Inflammatory macrophage treated with lipopolysaccharide for 4 hours (primary cell): ENCODE data around the gene MAML1.
"Not testable (repeated sequence)": the region's sequence is repeated elsewhere in the genome, so short reads cannot be mapped to it uniquely, and the experiment has no call there.

Experiments
- DNase-seq: peaks from one replicate; pipeline ENCODE4 v3.0.0-alpha.2; 2020

Gene MAML1

DNA sequence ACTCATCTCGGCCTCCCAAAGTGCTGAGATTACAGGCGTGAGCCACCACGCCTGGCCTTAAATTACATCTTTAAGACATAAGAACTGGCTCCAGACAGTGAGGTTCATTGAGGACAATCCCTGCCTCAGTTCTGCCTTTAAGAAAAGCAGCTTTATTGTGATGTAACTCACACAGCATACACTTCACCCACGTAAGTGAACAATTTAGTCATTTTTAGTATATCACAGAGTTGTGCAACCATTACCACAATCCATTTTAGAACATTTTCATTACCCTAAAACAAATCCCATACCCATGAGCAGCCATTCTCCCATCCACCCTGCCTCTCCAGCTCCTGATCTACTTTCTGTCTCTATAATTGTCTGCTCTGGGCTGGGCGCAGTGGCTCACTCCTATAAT lies 37.2 kb downstream of the MAML1 start:
- DNase-seq, result peak; percentile 90

DNA sequence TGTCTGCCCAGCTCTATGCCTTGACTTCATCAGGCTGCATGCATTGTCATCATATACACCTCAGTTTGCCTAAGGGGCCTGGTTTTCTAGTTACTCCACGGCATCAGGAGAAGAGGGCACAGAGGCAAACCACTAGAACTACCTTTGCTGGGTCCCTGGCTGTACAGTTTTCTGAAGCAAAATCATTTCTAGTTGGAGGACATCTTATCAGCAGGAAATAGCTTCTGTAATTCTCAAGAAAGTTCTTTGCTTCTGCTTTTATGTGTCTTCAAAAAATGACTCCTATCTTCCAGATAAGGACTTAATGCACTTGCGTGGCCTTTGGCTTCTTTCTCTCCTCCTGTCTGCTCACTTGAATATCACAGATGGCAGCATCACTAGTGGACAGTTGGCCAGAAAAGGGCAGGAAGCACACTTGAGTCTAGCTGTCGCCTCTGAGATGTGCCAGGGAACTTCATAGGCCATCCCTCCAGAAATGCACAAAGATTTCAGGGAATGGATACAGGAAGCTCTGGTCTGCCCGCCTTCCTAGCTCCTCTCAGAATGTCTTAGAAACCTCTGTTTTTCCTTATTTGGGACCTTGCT lies 38.8 kb downstream of the MAML1 start:
- no peak for DNase-seq

DNA sequence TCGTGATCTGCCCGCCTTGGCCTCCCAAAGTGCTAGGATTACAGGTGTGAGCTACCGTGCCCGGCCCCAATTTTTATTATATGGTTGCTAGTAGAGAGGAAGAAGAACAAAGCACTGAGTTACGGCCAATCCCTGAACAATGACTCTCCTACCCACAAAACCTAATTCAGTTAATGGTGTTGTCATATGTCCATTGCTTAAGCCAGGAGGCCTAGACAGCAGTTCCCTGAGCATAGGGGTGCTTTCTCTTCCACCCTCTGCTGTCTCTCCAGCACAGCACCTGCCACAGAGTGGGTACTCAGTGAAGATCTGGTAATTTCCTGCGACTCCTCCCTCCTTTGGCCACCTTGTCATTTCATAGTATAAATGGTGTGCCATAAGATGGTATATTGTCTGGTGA lies 39.7 kb downstream of the MAML1 start:
- peak; percentile 63 for DNase-seq

DNA sequence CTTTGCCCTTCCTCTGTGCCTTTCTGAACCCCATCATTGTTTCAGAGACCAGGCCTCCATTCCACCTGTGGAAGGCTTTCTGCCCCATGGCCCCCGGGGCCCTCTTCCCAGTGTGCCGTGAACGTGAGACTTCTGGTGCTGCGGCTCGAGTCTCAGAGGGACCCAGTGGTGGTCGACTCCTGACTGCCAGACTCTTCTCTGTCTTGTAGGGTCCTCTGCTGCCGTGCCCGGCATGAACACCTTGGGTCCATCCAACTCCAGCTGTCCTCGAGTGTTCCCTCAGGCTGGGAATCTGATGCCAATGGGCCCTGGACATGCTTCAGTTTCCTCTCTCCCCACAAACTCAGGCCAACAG lies 41.0 kb downstream of the MAML1 start:
- no peak for DNase-seq

DNA sequence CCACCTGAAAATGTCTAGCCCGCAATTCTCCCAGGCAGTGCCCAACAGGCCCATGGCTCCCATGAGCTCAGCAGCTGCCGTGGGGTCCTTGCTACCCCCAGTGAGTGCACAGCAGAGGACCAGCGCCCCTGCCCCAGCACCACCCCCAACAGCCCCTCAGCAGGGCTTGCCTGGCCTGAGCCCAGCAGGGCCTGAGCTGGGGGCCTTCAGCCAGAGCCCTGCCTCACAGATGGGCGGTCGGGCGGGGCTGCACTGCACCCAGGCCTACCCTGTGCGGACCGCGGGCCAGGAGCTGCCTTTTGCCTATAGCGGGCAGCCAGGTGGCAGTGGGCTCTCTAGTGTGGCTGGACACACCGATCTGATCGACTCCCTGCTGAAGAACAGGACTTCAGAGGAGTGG lies 41.8 kb downstream of the MAML1 start:
- no peak for DNase-seq

DNA sequence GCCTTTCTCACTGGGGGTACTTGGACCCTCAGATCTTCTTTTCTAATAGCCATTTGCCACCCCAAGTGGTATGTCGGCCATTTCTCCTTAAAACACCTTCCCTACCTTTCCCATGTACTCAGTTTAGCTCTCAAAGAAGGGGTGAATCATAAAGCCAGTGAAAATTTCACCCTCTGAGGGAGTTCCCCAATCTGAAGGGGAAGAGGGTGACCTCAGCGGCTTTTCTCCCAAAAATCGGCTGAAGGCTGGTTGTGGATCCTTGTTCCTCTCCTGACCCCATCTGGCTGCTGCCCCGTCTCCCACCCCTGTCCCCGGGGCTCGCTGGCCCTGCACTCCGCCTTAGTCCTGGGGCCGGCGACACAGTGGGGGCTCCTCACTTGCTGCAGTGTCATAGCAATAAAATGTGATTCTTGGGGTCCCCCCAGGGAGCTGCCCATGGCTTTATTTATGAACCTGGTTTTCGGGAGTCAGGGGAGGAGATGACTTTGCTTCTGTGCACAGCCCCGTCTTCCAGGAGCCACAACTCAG lies 43.9 kb downstream of the MAML1 start:
- DNase-seq, result peak; percentile 62

DNA sequence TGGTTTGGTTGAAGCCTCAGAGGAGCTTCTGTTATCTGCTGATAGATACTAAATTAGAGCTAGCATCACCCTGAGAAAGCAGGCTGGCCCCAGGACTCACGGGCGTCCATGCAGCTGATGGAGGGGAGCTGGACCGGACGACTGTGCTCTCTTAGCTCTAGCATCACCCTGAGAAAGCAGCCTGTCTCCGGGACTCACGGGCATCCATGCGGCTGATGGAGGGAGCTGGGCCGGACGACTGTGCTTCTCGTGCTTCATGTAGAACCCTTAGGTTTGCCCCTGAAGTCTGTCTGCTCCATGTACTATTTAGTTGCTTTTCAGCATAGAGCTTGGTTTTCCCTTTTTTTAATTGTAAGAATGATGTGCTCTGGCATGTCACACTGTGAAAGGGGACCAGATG lies 44.8 kb downstream of the MAML1 start:
- no peak for DNase-seq

DNA sequence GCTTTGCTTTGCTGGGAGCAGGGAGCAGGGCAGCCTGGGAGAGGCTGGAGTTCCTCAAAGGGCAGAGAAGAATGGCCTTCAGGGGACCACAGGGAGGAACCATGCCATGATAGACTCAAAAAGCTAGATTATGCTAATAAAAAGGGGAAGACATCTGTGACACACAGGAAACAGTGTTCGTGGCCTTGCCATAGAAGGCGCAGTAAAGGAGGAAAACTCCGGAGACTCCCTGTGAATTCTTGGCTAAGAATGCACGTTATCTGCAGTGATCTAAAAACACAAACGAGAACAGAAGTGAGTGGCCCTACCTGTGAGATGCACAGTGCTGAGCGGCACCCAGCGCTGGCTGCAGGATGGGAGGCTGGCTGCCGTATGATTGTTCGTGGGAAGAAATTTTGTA lies 45.3 kb downstream of the MAML1 start:
- DNase-seq, result peak; percentile 63

DNA sequence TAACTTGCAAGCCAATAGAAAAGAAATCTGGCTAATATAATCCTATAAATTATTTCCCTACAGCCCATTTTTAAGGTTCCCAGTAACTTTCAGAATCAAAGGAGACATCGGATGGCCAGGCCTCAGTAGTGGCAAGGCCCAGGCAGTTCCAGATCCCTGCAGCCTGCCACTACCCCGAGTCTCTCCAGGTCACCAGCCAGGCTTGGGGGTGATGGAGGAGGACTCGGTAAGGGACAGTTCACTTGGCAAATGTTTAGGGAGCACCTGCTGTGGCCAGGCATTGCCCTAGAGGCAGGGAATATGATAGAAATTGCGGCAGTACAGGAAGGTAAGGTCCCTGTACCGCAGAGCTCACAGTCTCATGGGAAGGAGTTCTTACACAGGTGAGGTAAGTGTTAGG lies 46.0 kb downstream of the MAML1 start:
- no peak for DNase-seq

DNA sequence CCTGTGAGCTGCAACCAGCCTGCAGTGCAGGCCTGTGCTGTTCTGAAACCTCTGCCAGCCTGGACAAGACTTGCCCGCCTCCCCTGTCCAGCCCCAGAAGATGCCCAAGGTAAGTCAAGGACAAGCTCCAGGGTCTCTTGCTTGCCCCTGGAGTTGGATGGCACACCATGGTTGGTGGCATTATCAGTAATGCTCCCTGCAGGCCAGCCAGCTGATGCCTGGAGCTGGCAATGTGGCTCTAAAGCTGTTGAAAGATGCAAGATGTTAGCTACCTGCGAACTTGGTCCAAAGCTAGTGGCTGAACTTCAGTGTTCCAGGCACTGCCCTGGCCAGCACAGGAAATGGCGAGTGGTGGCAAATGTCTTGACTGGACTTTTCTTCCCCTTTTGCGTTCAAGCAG lies 47.2 kb downstream of the MAML1 start:
- DNase-seq, result no peak

DNA sequence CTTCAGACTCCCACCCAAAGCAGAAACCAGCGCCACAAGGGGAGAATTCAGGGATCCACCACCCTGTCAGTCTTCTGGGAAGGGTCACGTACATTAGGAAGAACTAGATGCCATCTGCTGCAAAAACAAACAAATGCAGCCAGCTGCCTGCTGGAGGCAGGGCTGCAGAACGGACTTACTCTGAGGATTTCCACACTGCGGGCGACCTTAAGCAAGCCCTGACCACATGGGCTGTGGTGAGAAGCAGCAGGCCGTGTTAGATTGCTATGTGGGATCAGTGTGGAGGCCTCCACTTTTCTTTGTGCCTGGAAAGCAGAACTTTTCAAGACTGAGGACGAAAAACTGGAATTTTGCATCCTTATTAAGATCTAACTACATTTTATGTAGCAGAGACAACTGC lies 47.7 kb downstream of the MAML1 start:
- DNase-seq, result peak; percentile 85

DNA sequence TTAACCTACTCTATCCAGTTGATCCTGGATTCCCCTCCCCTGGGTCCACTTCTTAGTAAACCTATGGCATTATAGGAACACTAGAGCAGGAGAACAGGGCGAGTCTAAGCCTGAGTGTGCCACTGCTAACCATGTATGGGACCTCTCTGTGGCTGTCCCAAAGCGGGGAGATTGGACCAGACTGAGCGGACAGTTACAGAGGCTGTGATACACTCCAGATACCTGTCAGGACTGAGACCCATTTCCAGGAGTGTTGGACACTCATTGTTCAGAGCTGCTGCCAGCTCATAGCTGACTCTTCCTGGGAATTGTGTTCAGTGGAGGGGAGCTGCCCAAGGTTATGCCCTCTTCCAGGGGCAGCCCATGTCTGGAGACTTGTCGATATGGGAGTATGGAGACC lies 49.2 kb downstream of the MAML1 start:
- DNase-seq, result no peak

DNA sequence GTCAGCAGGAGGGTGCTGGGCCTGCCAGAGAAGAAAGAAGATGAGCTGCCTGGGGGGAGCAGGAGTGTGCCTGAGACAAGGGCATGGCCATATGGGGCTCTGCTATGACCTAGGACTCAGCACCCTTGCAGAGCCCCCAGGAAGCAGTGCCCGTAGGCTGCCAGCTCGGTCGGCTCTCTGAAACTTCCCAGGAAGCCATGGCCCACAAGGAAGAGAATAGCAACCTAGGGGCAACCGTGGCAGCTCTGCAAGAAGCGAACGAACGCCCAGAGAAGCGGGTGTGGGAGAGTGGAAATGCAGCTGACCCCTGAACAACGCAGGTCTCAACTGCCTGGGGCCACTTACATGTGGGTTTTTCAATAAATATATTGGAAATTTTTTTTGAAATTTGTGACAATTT lies 50.5 kb downstream of the MAML1 start:
- DNase-seq, result no peak

DNA sequence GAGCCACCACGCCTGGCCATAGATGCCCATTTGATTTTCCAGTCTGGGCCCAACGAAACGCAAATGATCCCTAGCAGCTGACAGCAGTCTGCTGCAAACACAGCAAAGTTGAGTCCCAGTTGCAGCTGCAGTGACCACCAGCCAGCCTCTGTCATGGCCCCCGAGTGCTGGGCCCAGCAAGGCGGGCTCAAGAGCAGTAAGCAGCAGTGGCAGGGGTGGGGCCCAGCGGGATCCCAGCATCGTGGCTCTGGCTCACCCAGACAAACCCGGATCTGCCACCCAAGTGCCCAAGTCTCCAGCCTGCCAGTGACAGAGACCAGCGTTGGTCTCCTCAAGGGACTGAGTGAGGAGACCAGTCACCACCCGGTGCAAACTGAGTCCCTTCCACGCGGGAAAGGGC lies 54.2 kb downstream of the MAML1 start:
- no peak for DNase-seq

DNA sequence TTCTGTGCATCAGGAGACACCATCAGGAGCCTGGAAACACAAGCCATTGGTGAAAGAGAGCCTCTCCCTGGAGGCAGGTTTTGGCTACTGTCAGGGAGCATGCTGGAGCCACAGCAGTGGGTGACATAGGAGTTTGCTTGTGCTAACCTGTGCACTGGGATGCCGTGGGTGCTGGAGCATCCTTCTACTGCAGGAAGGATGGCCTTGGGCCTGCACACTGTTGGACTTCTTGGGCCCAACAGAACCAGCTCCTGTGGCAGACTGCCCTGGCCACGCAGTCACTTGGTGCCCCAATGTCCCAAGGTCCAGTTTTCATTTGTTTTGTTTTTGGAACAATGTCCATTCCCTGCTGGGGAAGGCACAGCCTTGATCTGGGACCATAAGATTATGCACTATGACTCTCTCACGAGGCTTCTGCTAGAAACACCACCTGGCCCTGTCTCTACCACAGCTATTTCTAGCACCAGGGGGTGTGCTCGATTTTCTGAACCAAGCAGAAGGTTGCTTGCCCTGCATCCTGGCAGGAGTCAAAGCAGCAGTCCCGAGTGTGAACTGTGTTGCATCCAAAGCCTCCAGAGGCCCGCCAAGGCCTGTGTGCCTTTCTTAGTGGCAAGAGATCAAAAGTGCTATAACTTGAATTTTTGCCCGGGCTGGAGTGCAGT lies 55.7 kb downstream of the MAML1 start:
- no peak for DNase-seq

DNA sequence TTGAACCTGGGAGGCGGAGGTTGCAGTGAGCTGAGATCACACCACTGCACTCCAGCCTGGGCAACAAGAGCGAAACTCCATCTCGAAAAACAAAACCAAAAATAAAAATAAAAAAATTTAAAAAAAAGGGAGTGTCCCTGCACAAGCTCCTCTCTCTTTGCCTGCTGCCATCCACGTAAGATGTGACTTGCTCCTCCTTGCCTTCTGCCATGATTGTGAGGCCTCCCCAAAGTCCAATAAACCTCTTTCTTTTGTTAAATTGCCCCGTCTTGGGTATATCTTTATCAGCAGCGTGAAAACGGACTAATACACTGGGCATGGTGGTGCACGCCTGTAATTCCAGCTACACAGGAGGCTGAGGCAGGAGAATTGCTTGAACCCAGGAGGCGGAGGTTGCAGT lies 56.7 kb downstream of the MAML1 start:
- DNase-seq, result not testable (repeated sequence)

DNA sequence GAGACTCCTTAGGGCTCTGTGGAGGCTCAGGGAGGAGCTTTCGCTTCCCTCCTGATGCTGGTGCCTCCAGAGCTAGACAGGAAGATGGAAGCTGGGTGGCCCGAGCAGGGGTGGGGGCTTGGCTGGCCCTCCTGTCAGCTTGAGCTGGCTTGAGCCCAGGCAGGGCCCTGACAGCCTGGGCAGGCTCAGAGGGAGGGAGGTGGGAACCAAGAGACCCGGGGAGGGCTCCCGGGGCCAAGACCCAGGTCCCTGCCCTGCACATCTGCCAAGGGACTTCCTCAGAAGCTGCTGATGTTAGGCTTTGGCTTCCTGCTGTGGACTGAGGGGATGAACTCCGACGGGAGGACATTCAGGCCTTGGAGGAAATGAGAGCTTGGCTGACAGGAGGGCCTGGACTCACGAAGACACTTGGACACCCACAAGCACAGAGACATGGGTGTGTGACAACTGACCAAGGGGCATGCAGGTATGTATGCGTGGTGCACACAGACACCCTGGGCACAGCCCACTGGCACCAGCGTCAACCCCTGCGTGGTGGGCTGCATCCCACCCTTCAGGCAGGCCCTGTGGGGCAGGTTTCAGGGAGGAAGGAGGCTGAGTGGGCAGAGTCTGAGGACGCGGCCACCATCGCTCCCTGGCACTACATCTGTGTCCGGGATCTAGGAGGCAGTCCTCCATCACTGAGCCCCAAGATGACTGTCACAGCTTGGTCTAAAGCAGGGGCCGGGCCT lies 59.4 kb downstream of the MAML1 start:
- no peak for DNase-seq

DNA sequence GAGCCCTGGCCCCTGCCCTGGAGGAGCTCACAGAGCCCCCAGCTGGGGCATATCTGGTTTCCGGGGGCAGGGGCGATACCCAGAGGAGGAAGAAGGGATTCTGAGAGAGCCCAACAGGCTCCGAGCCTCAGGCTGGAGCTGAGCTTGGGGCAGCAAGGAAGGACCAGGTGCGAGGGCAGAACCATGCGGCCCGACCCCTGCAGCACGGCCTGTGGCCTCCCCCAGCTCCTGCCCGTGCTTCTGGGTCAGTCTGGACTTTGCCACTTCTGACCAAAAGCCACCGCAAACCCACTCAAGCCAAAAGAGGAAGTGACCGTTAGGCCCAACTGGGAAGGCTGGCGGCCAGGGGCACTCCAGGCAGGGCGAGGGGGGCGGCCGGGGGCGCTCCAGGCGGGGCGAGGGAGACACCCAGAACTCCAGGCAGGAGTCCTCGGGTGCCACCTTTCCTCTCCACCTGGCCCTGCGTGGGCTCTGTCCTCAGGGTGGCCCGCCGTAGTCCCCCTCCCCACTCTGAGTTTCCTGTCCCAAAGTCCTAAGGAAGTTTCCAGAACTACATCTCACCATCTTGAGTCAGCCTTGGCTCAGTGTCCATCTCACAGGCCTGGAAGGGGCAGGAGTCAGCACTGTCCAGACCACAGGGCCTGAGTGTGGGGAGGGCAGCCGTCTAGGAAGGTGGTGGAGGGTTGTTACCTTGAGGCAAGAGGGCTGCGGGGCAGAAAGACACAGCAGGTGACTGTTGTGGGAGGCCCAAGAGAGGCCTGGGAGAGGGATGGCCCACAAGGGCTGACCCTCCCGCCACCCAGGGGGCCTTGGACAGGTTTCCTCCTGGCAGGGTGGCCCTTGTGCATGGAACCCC lies 60.2 kb downstream of the MAML1 start:
- peak; percentile 58 for DNase-seq

DNA sequence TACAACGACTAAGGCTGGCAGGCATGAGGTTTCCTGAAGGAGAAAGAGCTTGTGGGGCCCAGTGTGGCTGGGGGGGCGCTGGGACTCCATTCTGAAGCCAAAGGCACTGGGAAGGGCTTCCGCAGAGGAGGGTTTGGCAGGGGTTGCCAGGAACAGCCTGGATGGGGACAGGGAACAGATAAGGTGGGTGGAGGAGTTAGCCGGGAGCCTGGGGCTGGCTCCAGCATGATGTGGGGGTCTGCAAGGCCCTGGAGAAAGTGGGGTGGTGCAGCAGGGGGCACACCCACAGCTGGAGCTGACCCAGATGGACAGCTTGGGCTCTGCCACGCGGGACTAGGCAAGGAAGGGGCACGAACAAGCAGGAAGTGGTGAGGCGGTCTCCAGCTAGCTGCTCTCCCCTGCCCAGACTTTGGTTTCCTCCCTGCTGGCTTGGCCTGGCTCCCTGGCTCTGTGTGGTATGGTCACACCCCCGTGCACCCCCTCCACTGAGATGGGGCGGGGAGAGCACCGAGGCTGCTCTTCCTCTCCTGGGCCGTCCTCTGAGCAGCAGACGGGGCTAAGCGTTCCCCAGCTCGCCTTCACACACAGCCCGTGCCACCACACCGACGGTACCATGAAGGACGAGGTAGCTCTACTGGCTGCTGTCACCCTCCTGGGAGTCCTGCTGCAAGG lies 61.0 kb downstream of the MAML1 start, which contains the start of gene LTC4S:
Gene LTC4S (plus strand): TSS at position 519 of the 672 bp plus-strand sequence. CDS start 95 bp downstream, at position 614.
- no peak for DNase-seq

DNA sequence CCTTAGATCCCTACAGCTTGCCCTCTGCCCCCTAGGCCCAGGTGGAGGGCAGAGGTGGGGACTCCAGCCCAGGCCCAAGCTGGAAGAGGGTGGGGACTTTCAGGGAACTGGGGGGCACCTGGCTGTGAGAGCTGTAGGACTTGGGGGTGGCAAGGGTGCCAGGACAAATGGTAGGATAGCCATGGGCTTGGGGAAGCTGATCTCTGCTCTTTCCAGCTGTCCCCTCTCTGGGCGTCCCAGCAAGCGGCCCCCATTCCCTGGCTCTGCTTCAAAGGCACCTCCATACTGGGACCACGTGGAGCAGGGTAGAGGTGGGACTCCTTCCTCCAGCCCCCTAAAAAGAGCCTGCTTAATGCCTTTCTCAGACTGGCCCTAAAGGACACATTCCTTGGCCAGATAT lies 61.5 kb downstream of the MAML1 start:
- no peak for DNase-seq

DNA sequence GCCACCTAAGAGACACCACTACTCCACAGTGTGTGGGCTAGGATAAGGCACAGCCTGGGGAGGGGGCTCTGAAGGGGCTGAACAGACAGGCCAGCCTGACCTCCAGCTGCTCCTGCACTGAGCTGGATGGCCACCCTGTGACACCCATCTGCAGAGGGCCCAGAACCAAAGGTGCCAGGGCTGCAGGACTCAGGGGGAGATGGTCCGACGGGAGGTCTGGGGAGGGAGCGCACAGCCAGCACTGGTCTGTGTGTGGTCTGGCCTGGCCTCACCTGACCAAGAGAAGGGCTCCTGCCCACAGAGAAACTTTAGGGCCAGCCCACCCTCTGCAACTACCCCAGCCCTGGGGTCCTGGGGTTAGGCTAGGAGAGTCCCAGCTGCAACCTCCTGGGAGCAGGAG lies 62.0 kb downstream of the MAML1 start:
- DNase-seq, result no peak

DNA sequence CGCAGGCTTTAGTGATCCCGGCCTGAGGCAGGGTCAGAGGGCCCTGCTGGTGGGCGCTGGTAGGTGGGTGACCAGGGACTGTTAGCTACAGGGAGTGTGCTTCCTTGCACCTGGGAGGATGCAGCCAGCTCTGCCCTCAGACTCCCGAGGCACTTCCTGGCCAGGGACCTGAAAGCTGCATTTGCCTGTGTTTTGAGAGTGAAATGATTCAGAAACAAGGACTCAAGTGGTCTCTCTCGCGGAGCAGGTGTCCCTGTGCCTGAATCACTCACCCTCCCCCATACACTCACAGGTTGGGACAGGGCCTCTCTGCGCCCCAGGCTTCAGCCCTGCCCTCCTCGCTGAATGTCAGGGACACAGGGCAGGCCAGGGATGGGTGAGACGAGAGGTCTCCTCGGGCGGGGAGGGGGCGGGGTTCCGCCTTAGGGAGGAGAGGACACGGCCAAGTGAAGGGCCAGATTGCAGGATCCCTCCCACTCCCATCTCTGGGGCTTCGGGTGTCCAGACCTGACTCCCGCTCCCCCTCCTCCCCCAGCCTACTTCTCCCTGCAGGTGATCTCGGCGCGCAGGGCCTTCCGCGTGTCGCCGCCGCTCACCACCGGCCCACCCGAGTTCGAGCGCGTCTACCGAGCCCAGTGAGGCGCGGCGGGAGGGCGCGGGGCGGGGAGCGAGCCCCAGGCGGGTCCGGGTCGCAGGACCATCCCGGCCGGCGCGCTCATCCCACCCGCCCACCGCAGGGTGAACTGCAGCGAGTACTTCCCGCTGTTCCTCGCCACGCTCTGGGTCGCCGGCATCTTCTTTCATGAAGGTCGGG lies 62.6 kb downstream of the MAML1 start:
- DNase-seq, result no peak
